Measurements from ENCODE around the gene MAML3. TPM values are rescaled to one million over a fixed set of nuclear protein-coding genes. Genes with fewer than 3 reads are reported as not detected.
A peak's percentile ranks its signal among the peaks of the same experiment; 100 is the strongest.

Gene MAML3
- polyA plus RNA-seq, 1 donor = 6.0 TPM

- DNase-seq = no peak
These were observed 235.0 kb downstream of the MAML3 start for GRCh38 chr4:139919004-139919403.

GRCh38 chr4:139918591-139918990, 235.4 kb downstream of the MAML3 start:
- DNase-seq = no peak

DNA sequence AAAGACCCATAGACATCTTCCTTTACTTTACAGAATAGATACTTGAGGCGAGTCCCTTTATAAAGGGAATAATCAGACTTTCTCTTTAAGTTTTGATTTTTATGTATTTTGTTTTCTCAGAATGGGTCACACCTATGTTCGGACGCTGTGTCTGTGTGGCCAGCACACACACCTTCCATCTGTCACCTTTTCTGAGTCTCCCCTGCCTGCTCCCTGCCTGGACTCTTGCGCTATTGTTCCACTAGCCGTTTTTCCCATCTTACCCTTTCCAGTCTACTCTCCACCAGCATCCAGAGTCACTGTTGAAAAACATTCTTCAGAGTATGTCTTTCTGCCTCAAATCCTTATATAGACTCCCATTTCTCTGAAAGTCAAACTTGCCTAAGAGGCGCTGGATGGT, 236.1 kb downstream of the MAML3 start:
- DNase-seq = no peak

DNA sequence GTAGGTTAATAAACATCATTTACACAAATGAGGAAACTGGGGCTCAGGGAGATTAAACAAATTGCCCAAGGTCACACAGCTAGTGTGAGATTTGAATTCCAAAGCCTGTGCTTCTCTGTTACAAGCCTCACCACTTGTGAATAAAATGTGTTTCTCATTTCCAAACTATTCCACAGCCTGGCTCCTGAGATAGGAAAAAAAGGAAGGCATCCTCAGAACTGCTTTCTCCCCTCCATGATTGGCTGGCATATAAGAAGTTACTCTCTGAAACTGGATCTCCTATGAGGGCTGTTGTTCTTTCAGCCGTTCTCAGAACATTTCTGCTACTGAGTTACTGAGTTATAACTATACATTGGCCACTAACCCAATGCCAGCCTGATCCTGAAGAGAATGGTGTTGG, 237.9 kb downstream of the MAML3 start:
- no peak for DNase-seq

DNA sequence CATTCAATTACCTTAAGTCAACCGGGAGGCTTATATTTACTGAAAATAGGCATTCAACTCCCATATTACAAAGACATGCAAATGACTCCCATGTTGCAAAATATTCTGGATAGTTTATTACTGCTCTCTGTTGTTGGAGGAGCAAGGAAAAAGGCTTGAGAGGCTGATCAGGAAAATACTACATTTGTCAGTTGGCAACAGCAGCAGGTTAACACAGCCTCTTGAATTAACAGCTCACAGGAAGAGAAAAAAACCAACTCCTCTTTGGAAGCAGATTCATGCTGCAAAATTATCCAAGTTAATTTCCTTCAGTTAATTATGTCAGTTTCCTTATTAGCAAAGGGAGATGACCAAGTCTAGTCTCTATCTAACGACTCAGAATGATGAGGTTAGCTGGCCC, 238.9 kb downstream of the MAML3 start:
- no peak for DNase-seq

- no peak for DNase-seq
These were observed 239.9 kb downstream of the MAML3 start for GRCh38 chr4:139913995-139914598.

DNA sequence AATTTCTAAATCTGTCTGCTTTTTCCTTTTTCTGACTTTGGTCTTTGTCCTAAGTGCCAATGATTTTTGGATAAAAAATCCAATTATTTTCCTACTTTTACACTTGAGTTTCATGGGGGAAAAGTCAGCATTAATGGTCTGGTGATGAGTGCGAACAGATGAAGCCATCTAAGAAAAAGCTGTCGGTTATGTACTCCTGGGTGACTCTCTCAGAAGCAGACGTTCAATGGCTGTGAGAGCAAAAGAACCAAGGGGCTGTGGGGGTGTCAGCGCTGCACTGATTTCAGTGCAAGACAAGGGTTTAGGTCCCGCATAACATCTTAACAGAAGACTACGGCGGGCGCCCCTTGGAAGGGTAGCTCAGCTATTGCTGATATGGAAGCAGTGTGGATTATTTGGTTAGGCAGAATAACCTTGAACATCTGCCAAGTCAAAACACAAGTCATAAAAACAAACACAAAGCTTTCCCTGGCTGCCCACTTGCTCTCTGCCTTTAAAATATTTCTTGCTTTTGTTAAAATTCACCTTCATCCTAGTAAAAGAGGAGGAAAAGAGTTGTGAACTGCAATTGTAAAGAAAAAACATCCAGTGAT, 240.5 kb downstream of the MAML3 start:
- no peak for DNase-seq

DNA sequence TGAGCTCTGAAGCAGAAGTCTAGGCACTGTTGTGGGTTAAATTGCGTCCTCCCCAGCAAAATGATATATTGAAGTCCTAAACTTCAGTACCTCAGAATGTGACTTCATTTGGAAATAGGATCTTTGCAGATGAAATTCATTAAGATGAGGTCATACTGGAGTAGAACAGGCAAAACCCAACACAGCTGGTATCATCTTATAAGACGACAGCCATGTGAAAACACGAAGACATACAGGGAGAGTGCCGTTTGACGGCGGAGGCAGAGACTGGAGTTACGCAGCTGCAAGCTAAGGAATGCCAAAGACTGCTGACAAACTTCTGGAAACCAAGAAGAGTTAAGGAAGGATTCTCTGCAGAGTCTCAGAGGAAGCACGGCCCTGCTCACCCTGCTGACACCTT, 241.5 kb downstream of the MAML3 start:
- DNase-seq = no peak

GRCh38 chr4:139910106-139910505, 243.9 kb downstream of the MAML3 start:
- DNase-seq = no peak

DNA sequence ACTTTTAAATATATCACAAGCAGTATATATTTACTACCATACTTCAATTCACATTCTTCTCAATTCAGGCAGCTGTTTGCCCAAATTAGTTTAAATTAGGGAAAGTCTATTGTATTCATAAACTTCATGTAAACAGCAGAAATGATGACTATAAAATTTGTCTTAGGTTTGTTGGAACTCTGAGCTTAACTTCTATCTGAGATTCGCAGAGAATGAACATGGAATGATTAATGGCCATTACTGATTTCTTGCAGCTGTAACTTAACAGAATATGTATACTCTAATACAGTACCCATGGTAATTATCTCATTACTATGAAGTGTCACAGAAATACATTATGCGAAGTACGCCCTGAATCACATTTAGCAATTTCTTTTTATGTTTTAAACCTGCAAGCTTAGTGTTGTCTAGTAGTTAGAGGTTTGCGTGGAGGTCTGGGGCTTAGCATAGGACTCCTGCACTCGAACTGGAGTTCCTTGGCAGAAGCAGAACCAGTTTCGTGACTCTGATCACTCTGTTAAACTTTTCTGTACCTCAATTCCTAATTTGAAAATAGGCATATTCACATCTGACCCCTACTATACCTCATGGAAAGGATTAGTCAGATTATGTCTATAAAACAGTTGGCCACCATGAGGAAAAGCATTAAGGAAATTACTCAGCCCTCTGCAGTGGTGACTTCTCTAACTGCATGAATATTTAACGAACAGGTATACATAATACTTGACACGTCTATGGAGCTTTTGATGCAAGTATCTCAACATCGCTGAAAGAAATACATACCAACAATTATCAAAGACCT, 245.1 kb downstream of the MAML3 start:
- no peak for DNase-seq

GRCh38 chr4:139907001-139907809, 246.8 kb downstream of the MAML3 start:
- no peak for DNase-seq

DNA sequence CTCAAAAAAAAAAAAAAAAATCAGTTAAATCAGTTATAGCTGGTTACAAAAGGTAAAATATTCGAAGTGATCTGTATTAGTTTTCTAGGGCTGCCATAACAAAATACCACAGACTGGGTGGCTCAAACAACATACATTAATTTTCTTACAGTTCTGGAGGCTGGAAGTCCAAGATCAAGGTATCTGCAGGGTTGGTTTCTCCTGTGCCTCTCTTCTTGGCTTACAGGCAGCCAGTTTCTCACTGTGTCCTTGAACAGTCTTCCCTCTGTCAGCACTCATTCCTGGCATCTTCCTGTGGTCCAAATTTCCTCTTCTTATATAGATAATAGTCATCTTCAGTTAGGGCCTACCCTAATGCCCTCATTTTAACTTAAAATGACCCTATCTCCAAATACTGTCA, 248.5 kb downstream of the MAML3 start:
- no peak for DNase-seq

GRCh38 chr4:139904406-139904805, 249.6 kb downstream of the MAML3 start:
- DNase-seq = no peak

DNA sequence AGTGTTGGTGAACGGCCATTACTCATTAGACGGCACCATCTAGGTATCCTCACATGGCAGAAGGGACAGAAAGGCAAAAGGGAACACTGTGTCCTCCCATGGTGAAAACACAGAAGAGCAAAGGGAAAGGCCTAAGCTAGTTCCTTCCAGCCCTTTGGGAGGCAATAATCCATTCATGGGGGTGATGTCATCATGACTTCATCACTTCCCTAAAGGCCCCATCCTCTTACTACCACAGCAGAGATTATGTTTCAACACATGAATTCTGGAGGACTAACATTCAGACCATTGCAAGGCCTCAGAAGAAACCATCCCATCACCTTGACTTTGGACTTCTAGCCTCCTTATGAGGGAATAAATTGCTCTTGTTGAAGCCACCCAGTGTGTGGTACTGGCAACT, 250.1 kb downstream of the MAML3 start:
- no peak for DNase-seq

DNA sequence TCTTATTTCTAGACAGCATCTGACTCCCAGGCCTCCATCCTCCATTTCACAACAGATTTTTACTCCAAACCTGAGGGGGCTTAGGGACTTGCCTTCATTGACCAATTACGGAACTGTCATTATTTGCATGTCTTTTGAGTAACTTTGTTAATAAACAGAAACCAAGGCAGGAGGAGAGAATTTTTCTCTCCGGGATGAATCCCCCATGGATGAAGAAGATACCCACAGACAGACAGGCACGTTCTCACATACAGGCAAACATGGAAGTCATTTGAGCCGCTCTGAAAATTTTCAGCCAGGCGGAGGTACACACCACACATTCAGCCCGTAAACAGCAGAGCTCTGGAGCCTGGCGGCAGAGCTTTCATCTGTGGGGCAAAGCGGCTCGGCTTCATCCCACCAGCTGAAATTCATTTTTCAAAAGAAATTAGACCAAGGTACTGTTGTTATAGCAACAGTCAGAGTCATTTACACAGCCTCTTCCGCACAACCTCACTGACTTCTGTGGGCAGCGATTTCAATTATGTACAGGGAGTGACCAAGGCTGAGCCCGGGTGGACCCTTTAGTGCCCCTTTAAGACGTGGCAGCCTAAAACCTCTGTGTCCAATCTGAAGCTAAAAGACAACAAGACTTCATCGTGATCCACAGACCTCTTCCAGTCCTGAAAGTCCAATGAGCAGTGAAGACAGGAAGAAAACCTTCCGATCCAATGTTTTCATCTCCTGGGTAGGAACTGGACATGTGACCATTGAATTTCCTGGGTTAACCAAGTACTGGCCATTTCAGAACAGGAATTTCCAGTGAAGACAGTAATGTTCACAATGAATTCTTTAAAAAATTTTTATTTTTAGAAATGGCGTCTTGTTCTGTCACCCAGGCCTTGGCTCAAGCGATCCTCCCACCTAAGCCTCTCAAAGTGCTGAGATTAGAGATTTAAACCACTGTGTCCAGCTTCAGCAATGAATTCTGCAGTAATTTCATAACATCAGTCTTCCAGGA, 251.4 kb downstream of the MAML3 start:
- DNase-seq = no peak

DNA sequence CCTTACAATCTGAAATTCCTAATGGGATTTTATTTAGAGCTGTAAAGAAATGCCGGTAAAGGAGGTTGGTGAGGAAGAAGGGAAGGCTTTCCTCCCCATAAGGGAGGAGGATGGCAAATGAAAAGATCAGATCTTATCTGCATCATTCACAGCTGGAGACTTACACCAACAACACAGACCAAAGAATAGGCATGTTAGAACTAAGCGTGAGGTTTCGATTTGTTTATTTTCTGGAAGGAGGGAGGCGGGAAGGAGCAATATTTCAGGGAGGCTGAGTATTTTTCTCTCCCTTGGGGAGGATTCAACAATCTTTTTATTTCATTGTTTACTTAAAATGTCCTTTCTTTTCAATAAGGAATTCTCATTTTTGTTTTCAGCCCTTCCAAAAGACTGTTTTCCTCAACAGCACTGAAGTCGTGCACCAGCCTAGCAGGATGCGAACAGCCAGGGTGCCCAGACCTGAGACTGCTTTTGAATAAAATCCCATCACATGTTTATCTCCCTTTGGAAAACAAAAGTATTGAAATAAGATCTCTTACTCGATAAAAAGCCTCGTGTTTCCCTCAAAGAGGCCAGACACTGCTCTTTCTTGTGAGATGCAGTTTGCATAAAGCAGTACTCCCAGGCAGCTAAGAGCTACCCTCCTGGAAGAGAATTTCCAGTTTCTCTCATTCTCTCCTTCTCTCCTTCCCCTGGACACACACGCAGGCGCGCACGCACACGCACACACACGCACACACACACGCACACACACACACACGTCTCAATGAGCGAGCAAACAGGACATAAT, 252.3 kb downstream of the MAML3 start:
- peak; percentile 62 for DNase-seq

DNA sequence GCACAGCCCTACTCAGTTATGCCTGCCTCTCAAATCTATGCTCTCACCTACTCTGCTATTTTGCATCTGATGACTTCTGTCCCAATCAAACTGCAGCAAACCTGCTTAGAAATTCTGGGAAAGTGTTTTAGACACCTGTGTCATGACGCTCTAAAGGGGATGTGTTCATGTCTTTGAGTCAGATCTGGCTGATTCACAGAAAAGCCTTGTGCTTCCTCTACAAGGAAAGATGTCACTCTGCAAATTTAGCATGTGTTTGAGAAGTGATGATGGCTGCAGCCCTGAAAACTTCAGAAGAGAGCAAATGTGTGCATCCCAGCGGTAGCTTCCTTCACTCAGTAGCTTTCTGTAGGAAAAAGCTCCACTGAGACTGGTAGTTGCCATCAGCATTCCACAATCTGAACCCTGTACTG, 253.0 kb downstream of the MAML3 start:
- DNase-seq = no peak

- no peak for DNase-seq
These were observed 254.6 kb downstream of the MAML3 start for GRCh38 chr4:139899346-139899745.

GRCh38 chr4:139898293-139898692, 255.7 kb downstream of the MAML3 start:
- no peak for DNase-seq

DNA sequence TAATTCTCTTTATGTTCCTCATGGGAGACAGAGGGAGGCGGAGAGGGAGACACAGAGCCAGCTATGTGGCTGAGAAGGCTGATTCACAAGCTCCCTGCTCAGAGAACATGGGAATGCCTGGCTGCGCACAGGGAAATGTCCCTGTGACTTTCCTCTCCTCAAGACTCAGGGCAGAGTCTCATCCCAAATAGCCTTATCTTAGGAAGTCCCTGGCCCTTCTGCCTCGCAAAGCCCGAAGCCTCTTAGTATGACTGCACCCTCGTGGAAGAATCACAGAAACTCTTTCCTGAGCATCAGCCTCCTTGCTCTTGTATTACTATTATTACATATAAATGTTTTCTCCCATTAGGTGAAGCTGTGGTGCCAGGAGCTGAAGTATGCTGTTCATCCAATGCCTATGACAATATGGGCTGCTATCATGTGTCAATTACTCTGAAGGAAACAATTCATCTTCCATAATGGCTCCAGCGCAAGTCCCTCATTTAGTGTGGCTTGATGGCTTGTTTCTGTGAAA, 257.8 kb downstream of the MAML3 start:
- DNase-seq = no peak

- DNase-seq = no peak
These were observed 260.2 kb downstream of the MAML3 start for GRCh38 chr4:139893801-139894200.
